CD4-positive, alpha-beta T cell treated with Interleukin-10 for 1 hour (primary cell): ENCODE results near the gene CCDC91.
"Not testable (repeated sequence)": the region's sequence is repeated elsewhere in the genome, so short reads cannot be mapped to it uniquely, and the experiment has no call there.

Source experiments
- DNase-seq: peaks from one replicate; pipeline ENCODE4 v3.0.0-alpha.2; 2020

CCDC91 gene

GRCh38 chr12:28186500-28186899 lies 3.8 kb upstream of the CCDC91 start:
- DNase-seq, result no peak

- peak; percentile 35 for DNase-seq
Measured at GRCh38 chr12:28189784-28190320, 404 bp upstream of the CCDC91 start.

DNA sequence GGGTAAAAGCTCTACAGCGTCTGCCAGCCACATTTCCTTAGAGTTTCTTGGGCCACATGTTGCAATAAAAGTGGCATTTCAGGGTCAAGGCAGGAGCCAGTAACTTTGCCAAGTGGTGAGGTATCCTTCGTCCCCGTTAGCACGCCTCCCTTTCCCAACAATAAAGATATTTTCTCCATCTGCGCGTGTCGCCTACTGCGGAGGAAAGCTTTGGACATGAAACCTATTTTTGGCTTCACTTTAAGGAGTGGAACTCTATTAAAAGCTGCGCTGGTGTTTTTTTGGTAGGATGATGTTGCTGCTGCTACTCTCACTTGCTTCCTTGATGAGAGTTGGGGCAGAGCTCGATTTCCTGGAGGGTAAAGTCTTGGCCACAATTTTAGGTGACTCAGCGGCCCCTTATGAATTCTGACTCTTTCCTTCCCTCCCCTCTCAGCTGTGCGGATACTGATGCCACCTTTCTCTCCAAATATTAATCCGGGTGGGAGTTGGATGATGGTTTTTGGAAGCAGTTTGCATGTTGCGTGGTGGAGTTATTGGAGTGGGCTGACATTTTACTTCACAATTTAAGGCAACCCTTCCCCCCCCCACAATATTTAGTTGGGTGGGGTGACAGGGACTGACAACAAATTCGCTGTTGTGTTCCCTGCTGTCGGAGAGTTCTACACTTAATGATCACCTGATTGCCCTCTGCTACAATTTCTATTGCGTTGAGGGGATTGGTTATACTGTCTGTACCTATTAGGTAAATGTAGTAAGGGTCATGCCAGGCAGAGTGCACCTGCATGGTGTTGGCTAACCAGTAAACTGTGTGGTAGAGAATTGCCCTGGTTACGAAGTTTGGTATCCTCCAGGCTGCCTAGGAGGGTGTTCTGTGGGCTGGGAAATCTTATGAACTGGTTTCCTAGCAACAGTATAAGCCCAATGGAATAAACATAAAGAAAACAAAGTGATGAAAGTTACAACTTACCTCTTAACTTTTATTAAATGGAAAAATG lies 1.1 kb downstream of the CCDC91 start:
- peak; percentile 74 for DNase-seq

DNA sequence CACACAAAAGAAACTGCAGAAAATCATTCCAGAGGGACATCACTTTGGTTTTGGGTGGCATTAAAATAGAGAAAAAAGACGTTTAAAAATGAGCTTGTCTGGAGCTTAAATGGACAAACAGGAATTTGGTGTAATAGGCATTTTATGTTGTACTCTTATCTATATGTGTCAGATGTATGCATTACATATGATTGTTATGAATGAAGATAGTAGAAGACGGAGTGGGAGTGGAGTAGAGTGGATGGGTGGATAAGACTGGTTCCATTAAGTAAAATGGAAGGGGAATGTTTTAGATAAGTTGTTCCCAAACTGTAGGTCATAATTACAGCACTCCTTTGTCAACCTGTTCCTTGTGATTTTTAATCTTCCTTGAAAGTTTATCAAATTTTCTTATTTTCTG lies 1.9 kb downstream of the CCDC91 start:
- no peak for DNase-seq

GRCh38 chr12:28194621-28195020 lies 4.4 kb downstream of the CCDC91 start:
- DNase-seq, result not testable (repeated sequence)

DNA sequence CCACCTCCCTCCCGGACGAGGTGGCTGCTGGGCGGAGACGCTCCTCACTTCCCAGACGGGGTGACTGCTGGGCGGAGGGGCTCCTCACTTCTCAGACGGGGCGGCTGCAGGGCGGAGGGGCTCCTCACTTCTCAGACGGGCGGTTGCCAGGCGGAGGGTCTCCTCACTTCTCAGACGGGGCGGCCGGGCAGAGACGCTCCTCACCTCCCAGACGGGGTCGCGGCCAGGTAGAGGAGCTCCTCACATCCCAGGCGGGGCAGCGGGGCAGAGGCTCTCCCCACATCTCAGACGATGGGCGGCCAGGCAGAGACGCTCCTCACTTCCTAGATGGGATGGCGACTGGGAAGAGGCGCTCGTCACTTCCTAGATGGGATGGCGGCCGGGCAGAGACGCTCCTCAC lies 10.9 kb downstream of the CCDC91 start:
- not testable (repeated sequence) for DNase-seq

GRCh38 chr12:28202374-28203130 lies 12.3 kb downstream of the CCDC91 start:
- no peak for DNase-seq

DNA sequence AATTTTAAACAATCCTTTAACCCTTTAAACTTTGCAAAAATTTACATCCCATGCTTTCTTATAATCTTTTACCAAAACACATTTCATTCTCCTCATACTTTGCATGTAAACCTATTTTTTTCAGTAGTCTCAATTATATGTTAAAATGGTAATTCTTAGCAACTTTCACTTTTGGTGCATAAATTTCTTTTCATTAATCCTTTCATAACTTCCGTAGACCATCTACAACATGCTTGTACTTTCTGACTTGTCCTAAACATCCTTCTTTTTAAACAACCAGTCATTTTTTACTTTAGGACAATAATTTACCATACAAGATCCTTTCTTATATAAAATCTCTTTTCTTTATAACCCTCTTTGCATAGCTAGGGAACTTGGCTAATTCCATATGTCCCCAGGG lies 19.5 kb downstream of the CCDC91 start:
- DNase-seq, result no peak

DNA sequence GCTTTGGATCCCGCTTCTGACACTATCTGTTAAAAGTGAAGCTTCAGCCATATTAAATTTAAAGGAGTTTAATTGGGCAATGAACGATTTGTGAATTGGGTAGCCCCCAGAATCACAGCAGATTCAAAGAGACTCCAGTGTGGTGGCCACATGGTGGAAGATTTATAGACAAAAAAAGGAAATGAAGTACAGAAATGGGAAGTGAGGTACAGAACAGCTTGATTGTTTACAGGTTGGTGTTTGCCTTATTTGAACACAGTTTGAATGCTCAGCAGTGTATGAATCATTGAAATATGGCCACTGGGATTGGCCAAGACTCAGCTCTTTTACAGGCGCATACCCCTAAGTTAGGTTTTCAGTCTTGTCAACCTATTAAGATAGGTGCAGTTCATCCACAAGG lies 21.9 kb downstream of the CCDC91 start:
- no peak for DNase-seq

DNA sequence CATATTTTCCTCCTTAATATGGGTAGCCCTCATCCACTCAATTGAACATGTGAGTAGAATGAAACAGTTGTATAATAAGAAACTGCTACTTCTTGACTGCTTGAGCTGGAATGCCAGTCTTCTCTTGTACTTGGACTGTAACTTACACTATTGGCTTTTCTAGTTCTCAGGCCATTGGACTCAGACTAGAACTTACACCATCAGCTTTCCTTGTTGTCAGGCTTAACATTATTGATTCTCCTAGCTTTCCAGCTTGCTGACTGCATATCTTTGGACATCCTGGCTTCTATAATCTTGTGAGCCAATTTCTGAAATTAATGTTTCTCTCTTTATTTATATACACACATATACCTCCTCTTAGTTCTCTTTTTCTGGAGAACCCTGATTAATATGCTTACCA lies 24.8 kb downstream of the CCDC91 start:
- no peak for DNase-seq

DNA sequence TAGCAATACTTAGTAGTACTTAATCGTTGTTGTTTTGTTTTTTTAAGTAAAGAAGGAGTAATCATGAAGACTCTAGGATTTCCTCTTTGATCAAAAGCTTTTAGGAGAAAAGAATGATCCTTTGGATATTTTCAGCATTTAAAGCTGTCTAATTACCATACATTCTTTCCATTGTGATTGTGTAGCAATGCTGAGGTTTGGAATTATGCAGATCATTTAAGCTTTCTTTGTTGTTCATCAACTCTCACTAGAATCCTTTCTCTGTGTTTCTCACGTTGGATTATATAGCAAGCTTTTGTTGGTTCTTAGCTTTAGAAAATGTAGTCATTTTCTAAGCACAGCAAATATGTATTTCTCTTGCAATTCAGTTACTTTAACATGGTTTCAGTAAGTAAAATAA lies 25.8 kb downstream of the CCDC91 start:
- DNase-seq, result no peak

DNA sequence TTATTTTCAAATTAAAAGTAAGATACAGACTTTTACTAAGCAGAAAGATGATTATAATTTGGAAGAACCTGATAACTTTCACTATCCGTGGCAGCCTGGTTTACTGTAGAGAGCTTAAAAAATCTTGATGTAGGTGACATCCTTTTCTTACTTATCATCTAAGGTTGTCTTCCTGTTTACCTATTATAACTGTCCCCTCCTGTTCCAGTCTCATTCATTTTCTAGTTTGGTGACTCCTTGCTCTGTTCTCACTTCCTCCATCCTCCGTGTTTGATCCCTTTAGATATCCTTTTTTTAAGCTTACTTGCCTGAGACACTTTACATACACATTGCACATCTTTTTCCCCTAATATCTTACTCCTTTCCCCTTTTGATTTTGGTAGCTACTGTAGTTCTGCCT lies 27.5 kb downstream of the CCDC91 start:
- no peak for DNase-seq

DNA sequence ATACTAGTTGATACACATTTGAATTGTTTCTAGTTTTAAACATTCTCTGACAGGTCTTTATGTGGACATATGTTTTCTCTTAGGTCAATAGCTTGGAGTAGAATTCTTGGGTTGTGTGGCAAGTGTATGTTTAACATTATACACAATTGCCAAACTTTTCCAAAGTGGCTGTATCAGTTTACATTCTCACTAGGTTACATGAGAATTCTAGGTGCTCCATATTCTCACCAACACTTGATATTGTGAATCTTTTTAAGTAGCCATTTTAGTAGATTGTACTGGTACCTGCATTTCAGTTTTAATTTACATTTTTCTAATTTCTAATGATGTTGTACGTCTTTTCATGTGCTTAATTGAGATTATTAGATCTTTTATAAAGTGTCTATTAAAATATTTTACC lies 28.6 kb downstream of the CCDC91 start:
- no peak for DNase-seq

GRCh38 chr12:28219827-28220226 lies 29.6 kb downstream of the CCDC91 start:
- no peak for DNase-seq

- peak; percentile 64 for DNase-seq
Measured at GRCh38 chr12:28222081-28222700, 31.9 kb downstream of the CCDC91 start.

DNA sequence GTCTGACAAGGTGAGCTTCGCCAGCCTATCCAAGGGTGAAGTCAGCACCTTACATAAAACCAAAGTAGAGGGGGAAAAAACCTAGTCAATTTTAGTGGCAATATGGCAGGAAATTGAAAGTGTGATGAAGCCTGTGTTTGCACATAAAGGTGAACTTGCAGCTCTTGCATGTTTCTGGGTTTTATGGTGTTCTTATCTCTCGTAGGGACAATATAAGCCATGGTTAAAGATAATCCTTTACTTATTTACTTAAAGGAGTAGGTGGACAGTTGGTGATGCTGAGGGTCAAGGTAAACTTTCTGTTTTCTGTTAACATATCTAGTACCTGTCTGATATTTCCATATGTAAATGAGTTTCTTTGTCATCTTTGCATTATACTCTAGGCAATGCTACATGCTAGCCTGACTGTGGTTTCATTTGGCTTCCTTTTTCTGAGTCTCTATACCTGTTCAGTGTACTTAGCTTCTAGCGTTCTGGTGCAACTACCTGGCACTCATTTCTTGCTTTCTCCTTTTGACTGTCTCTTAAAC lies 32.8 kb downstream of the CCDC91 start:
- DNase-seq, result peak; percentile 28

- DNase-seq, result peak; percentile 7
Measured at GRCh38 chr12:28223858-28224257, 33.6 kb downstream of the CCDC91 start.

DNA sequence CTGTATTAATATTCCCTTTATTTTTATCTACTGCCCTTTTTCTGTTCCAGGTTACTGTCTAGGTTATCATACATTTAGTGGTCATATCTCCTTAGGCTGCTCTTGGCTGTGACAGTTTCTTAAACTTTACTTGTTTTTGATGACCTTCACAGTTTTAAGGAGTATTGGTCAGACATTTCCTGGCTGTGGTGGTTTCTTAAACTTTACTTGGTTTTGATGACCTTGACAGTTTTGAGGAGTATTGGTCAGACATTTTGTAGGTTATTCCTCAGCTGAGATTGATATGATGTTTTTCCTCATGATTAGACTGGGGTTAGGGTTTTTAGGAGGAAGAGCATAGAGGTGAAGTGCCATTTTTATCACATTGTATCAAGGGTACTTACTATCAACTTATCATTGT lies 36.4 kb downstream of the CCDC91 start:
- DNase-seq, result no peak

DNA sequence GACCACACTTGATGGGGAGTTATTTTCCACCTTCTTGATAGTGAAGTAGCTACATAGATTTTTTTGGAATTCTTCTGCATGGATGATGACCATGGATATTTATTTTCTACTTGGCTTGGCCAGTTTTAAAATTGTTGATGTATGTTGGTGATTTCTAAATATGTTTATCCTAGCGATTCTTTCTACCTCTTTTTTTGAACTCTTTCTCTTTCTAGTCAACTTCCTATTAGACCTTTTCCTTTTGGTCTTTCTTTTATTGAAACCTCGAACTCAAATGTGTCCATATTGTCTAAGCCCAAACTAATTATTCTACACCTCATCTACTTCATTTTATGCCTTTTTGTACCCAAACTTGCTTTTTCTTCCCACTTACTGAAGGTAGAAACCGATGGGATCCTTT lies 37.0 kb downstream of the CCDC91 start:
- DNase-seq, result no peak

DNA sequence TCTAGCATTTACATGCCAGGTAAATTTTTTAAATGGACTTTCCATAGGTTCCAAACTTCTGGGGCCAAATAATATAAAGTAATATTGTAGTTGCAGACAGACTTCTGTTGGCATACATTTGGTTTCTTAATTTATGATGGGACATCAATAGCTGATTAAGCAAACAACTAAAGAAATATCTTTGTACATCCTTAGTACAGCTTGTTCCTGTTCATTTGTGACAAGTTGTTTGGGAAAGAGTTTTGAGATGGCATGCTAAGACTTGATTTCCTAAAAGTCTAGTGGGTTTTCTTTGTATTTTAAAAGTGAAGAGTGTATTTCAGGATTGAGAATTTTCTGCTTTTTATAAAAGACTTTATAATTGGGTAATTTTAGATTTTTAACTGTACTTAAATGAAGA lies 41.0 kb downstream of the CCDC91 start:
- DNase-seq, result no peak

GRCh38 chr12:28232211-28232928 lies 42.1 kb downstream of the CCDC91 start:
- DNase-seq, result no peak

- DNase-seq, result no peak
Measured at GRCh38 chr12:28234444-28234843, 44.2 kb downstream of the CCDC91 start.
